WTC11 (cell line): ENCODE results near the gene RCAN3. TPM values are rescaled to one million over a fixed set of nuclear protein-coding genes. Genes with fewer than 3 reads are reported as not detected.
A peak's percentile ranks its signal among the peaks of the same experiment; 100 is the strongest.
"Not testable (repeated sequence)": the region's sequence is repeated elsewhere in the genome, so short reads cannot be mapped to it uniquely, and the experiment has no call there.

Experiments
- ATAC-seq: fragments of 200-7000 bp; cut with Tn5 transposase; 2 replicates; pipeline ENCODE4 v1.10.0; 2021; ENCODE audit warnings: mild to moderate bottlenecking, moderate library complexity
- CTCF ChIA-PET: fragments of 300-600 bp; sonication (Branson Sonifier 250); formaldehyde crosslinking; loops from one replicate; lab custom pipeline; 2021; ENCODE audit warnings: antibody characterized with exemption; lab: Charles Lee
- POLR2A ChIA-PET: fragments of 350-600 bp; sonication (Branson Sonifier 250); formaldehyde crosslinking; loops from one replicate; lab custom pipeline; 2021; ENCODE audit warnings: antibody characterized with exemption; lab: Charles Lee
- DNase-seq: peaks from one replicate; pipeline ENCODE4 v3.0.0; 2021; ENCODE audit warnings: low spot score
- H3K27ac Mint-ChIP-seq: 2 replicates; pipeline ENCODE4 v1.8.0; 2021; ENCODE audit warnings: mixed read lengths
- H3K27me3 Mint-ChIP-seq: 2 replicates; pipeline ENCODE4 v1.8.0; 2021; ENCODE audit warnings: low read depth, mild to moderate bottlenecking, moderate library complexity, mixed read lengths
- H3K36me3 Mint-ChIP-seq: 2 replicates; pipeline ENCODE4 v1.8.0; 2021; ENCODE audit warnings: mixed read lengths
- H3K4me1 Mint-ChIP-seq: 2 replicates; pipeline ENCODE4 v1.8.0; 2022; ENCODE audit warnings: mixed read lengths
- H3K4me3 Mint-ChIP-seq: 2 replicates; pipeline ENCODE4 v1.8.0; 2021; ENCODE audit warnings: mild to moderate bottlenecking, moderate library complexity, mixed read lengths
- H3K9me3 Mint-ChIP-seq: 2 replicates; pipeline ENCODE4 v1.8.0; 2021; ENCODE audit warnings: mixed read lengths
- AFF4 ChIP-seq: sonication (generic); formaldehyde crosslinking; IDR thresholded peaks from 2 replicates; pipeline ENCODE4 v1.8.1; 2023; ENCODE audit warnings: mild to moderate bottlenecking, missing genetic modification reagents, borderline replicate concordance
- ARID4B ChIP-seq: sonication (generic); formaldehyde crosslinking; IDR thresholded peaks from 2 replicates; pipeline ENCODE4 v1.8.0; 2023; ENCODE audit warnings: missing genetic modification reagents, mild to moderate bottlenecking, borderline replicate concordance
- ATF3 ChIP-seq: sonication (generic); formaldehyde crosslinking; conservative IDR thresholded peaks from 2 replicates; pipeline ENCODE4 v1.8.1; 2022; ENCODE audit warnings: mild to moderate bottlenecking, missing genetic modification reagents
- CDX4 ChIP-seq: fragments of 250-450 bp; sonication (Bioruptor Pico); IDR thresholded peaks from 2 replicates; pipeline ENCODE4 v1.9.0; 2021; ENCODE audit warnings: moderate library complexity, mild to moderate bottlenecking, inconsistent platforms, borderline replicate concordance
- E2F1 ChIP-seq: sonication (generic); formaldehyde crosslinking; IDR thresholded peaks from 2 replicates; pipeline ENCODE4 v1.8.0; 2022; ENCODE audit warnings: mild to moderate bottlenecking, missing genetic modification reagents
- E2F4 ChIP-seq: sonication (generic); formaldehyde crosslinking; IDR thresholded peaks from 2 replicates; pipeline ENCODE4 v1.8.1; 2022; ENCODE audit warnings: low read depth, mild to moderate bottlenecking, moderate library complexity, missing genetic modification reagents, borderline replicate concordance
- ETV6 ChIP-seq: sonication (generic); formaldehyde crosslinking; IDR thresholded peaks from 2 replicates; pipeline ENCODE4 v1.8.1; 2022; ENCODE audit warnings: mild to moderate bottlenecking, missing genetic modification reagents
- FOXP1 ChIP-seq: sonication (generic); formaldehyde crosslinking; IDR thresholded peaks from 2 replicates; pipeline ENCODE4 v1.8.0; 2022; ENCODE audit warnings: missing genetic modification reagents, mild to moderate bottlenecking, moderate library complexity, borderline replicate concordance
- JUN ChIP-seq: sonication (generic); formaldehyde crosslinking; IDR thresholded peaks from 2 replicates; pipeline ENCODE4 v1.8.0; 2023; ENCODE audit warnings: mild to moderate bottlenecking, missing genetic modification reagents
- KAT7 ChIP-seq: sonication (generic); formaldehyde crosslinking; IDR thresholded peaks from 2 replicates; pipeline ENCODE4 v1.8.1; 2023; ENCODE audit warnings: missing genetic modification reagents, mild to moderate bottlenecking, borderline replicate concordance
- RELA ChIP-seq: sonication (generic); formaldehyde crosslinking; IDR thresholded peaks from 2 replicates; pipeline ENCODE4 v1.8.1; 2022; ENCODE audit warnings: missing genetic modification reagents, mild to moderate bottlenecking, borderline replicate concordance
- TEAD1 ChIP-seq: sonication (generic); formaldehyde crosslinking; IDR thresholded peaks from 2 replicates; pipeline ENCODE4 v1.8.0; 2022; ENCODE audit warnings: mild to moderate bottlenecking, missing genetic modification reagents
- ZNF232 ChIP-seq: sonication (generic); formaldehyde crosslinking; IDR thresholded peaks from 2 replicates; pipeline ENCODE4 v1.8.0; 2022; ENCODE audit warnings: mild to moderate bottlenecking, missing genetic modification reagents
- ZNF396 ChIP-seq: fragments of 250-450 bp; sonication (Bioruptor Pico); IDR thresholded peaks from 2 replicates; pipeline ENCODE4 v1.8.0; 2021; ENCODE audit warnings: mild to moderate bottlenecking, moderate library complexity, borderline replicate concordance
- total RNA-seq: library from RNA; stranded (reverse); gene quantifications from 3 replicates; pipeline ENCODE4 v1.2.3, GENCODE V29; 2021

The RCAN3 gene
- total RNA-seq, 1 experiment from 2014 or later = 23.3 TPM

GRCh38 chr1:24529292-24529691, 26.7 kb downstream of the RCAN3 start:
- CTCF ChIA-PET = interaction anchor here (0.6 to 1.4 kb wide), 5 partner anchors 114 to 821 kb away, joined by 3 to 5 read pairs (median 3); partner anchors contain the start of gene NIPAL3
- POLR2A ChIA-PET = interaction anchor here (0.7 kb wide), 1 partner anchor 92 kb away, joined by 6 read pairs; no protein-coding TSS in a partner anchor
- H3K36me3 Mint-ChIP-seq = peaks cover 16% of the 10 kb centered on the region
- H3K4me1 Mint-ChIP-seq, ATAC-seq, H3K27me3 Mint-ChIP-seq, DNase-seq, H3K4me3 Mint-ChIP-seq, H3K9me3 Mint-ChIP-seq, H3K27ac Mint-ChIP-seq: not testable (repeated sequence)

- H3K36me3 Mint-ChIP-seq = peaks cover 16% of the 10 kb centered on the region
- H3K27me3 Mint-ChIP-seq = no peaks in the 10 kb centered on the region
- peak; percentile 26 for DNase-seq
- POLR2A ChIA-PET = no interaction called here
- no peak for TF ChIP-seq ZNF396 (CRISPR knock-in tag)
- peak overlapping the region; percentile 85 for H3K27ac Mint-ChIP-seq
- CTCF ChIA-PET = interaction anchor here (1.0 to 2.1 kb wide), 5 partner anchors 8 to 120 kb away, joined by 3 to 6 read pairs (median 5); partner anchors contain the start of gene NIPAL3
- peaks cover 3% of the 10 kb centered on the region; the same call in 1 of the 2 replicates for H3K9me3 Mint-ChIP-seq
- H3K4me3 Mint-ChIP-seq = no peak overlapping the region
- peaks cover 22% of the 10 kb centered on the region for H3K4me1 Mint-ChIP-seq
- peak; percentile 82 for ATAC-seq
These were observed 32.4 kb downstream of the RCAN3 start for GRCh38 chr1:24535021-24535424.

GRCh38 chr1:24535778-24536177, 33.1 kb downstream of the RCAN3 start:
- DNase-seq (no peak), ATAC-seq (no peak)
- Mint-ChIP-seq H3K4me1 (peaks cover 28% of the 10 kb centered on the region), H3K27me3 (no peaks in the 10 kb centered on the region), H3K9me3 (peaks cover 3% of the 10 kb centered on the region; the same call in 1 of the 2 replicates), H3K36me3 (peaks cover 16% of the 10 kb centered on the region), H3K27ac (0 out of 2 replicates have a peak overlapping the region, but pooled peaks have one; percentile 51), H3K4me3 (no peak overlapping the region)
- ChIA-PET CTCF (interaction anchor here (0.6 to 2.1 kb wide), 5 partner anchors 9 to 583 kb away, joined by 3 to 6 read pairs (median 5); partner anchors contain the start of gene NIPAL3), POLR2A (no interaction called here)
- no peak for TF ChIP-seq E2F1
- TF ChIP-seq KAT7 (CRISPR knock-in tag) = no peak
- TF ChIP-seq ZNF232 (CRISPR knock-in tag) = no peak
- no peak for TF ChIP-seq FOXP1
- TF ChIP-seq CDX4 = no peak
- TF ChIP-seq AFF4 (CRISPR knock-in tag) = no peak

GRCh38 chr1:24536391-24536840, 33.8 kb downstream of the RCAN3 start:
- no peaks in the 10 kb centered on the region for H3K27me3 Mint-ChIP-seq
- CTCF ChIA-PET = interaction anchor here (0.6 to 2.1 kb wide), 4 partner anchors 9 to 583 kb away, joined by 3 to 6 read pairs (median 4); no protein-coding TSS in a partner anchor
- no peak for DNase-seq
- H3K4me1 Mint-ChIP-seq = peaks cover 34% of the 10 kb centered on the region
- ATAC-seq = no peak
- POLR2A ChIA-PET = no interaction called here
- H3K27ac Mint-ChIP-seq = peak overlapping the region; percentile 73
- peaks cover 3% of the 10 kb centered on the region; the same call in 1 of the 2 replicates for H3K9me3 Mint-ChIP-seq
- peaks cover 14% of the 10 kb centered on the region for H3K36me3 Mint-ChIP-seq
- H3K4me3 Mint-ChIP-seq = no peak overlapping the region
- TF ChIP-seq RELA (CRISPR knock-in tag) = no peak
- TF ChIP-seq ARID4B (CRISPR knock-in tag) = no peak
- no peak for TF ChIP-seq JUN (CRISPR knock-in tag)
- no peak for TF ChIP-seq E2F4 (CRISPR knock-in tag)
- no peak for TF ChIP-seq TEAD1 (CRISPR knock-in tag)
- TF ChIP-seq ATF3 (CRISPR knock-in tag) = no peak
- TF ChIP-seq ETV6 (CRISPR knock-in tag) = no peak
